ENCODE results near the gene ANKRD40.

GRCh38 chr17:50689251-50689650 is 18.5 kb downstream of the ANKRD40 start:
- no peak for TF ChIP-seq CTCF (IDR thresholded peaks at IDR 0.05; ENCODE audit: low read depth, low read length)
- no peak for TF ChIP-seq EZH2phosphoT487 (IDR thresholded peaks at IDR 0.05; ENCODE audit: low read depth)

Measured in OCI-LY3 (cell line).